HepG2 (cell line): ENCODE measurements around the gene SV2A. TPM values are rescaled to one million over a fixed set of nuclear protein-coding genes. Genes with fewer than 3 reads are reported as not detected.

ENCODE experiments used
- ARID3A ChIP-seq: IDR thresholded peaks from 2 replicates; pipeline ENCODE4 v1.6.1; 2012; ENCODE audit warnings: low read depth, low read length, improper control_type of control experiment
- ATF2 ChIP-seq: sonication (generic); formaldehyde crosslinking; IDR thresholded peaks from 2 replicates; pipeline ENCODE4 v1.4.0; 2020; ENCODE audit warnings: missing genetic modification reagents
- CHCHD3 ChIP-seq: sonication (generic); formaldehyde crosslinking; IDR thresholded peaks from 2 replicates; pipeline ENCODE4 v1.8.0; 2022; ENCODE audit warnings: mild to moderate bottlenecking, missing genetic modification reagents, moderate library complexity
- FOXP1 ChIP-seq, 2 experiments: fragments of 450-650 bp in 1 of 2; IDR thresholded peaks; 2 replicates each; pipeline ENCODE4 v1.6.1; 2017 to 2018; ENCODE audit warnings: antibody characterized with exemption in 1 of 2
- JUND ChIP-seq: sonication (generic); formaldehyde crosslinking; IDR thresholded peaks from 2 replicates; pipeline ENCODE4 v1.8.0; 2022; ENCODE audit warnings: mild to moderate bottlenecking, missing genetic modification reagents
- NCOA1 ChIP-seq: sonication (generic); formaldehyde crosslinking; IDR thresholded peaks from 2 replicates; pipeline ENCODE4 v1.9.0; 2021; ENCODE audit warnings: missing genetic modification reagents
- NFE2L1 ChIP-seq: sonication (generic); formaldehyde crosslinking; IDR thresholded peaks from 2 replicates; pipeline ENCODE4 v1.4.0; 2020; ENCODE audit warnings: missing genetic modification reagents, mild to moderate bottlenecking, borderline replicate concordance
- PLSCR1 ChIP-seq: sonication (generic); formaldehyde crosslinking; IDR thresholded peaks from 2 replicates; pipeline ENCODE4 v1.5.0; 2020; ENCODE audit warnings: missing genetic modification reagents, mild to moderate bottlenecking, borderline replicate concordance
- SP4 ChIP-seq: sonication (generic); formaldehyde crosslinking; IDR thresholded peaks from 2 replicates; pipeline ENCODE4 v1.8.1; 2023; ENCODE audit warnings: mild to moderate bottlenecking, missing genetic modification reagents
- TSC22D2 ChIP-seq: sonication (generic); formaldehyde crosslinking; IDR thresholded peaks from 2 replicates; pipeline ENCODE4 v1.5.1; 2020; ENCODE audit warnings: missing genetic modification reagents, mild to moderate bottlenecking, borderline replicate concordance
- XBP1 ChIP-seq: sonication (generic); formaldehyde crosslinking; IDR thresholded peaks from 2 replicates; pipeline ENCODE4 v1.5.0; 2020; ENCODE audit warnings: missing genetic modification reagents
- ZEB1 ChIP-seq: IDR thresholded peaks from 2 replicates; pipeline ENCODE4 v1.6.1; 2012; ENCODE audit warnings: mild to moderate bottlenecking, low read depth, inconsistent platforms; ENCODE audit not compliant: insufficient replicate concordance
- ZFP36L2 ChIP-seq: sonication (generic); formaldehyde crosslinking; IDR thresholded peaks from 2 replicates; pipeline ENCODE4 v1.4.0; 2020; ENCODE audit warnings: missing genetic modification reagents
- ZNF670 ChIP-seq: sonication (generic); formaldehyde crosslinking; IDR thresholded peaks from 2 replicates; pipeline ENCODE4 v1.8.0; 2022; ENCODE audit warnings: mild to moderate bottlenecking, missing genetic modification reagents, borderline replicate concordance
- ZNF687 ChIP-seq: sonication (generic); formaldehyde crosslinking; IDR thresholded peaks from 2 replicates; pipeline ENCODE4 v1.5.1; 2020; ENCODE audit warnings: mild to moderate bottlenecking, missing genetic modification reagents, moderate library complexity
- ZSCAN12 ChIP-seq: sonication (generic); formaldehyde crosslinking; IDR thresholded peaks from 2 replicates; pipeline ENCODE4 v1.9.0; 2021; ENCODE audit warnings: mild to moderate bottlenecking, missing genetic modification reagents
- polyA plus RNA-seq, 8 experiments: library from polyadenylated mRNA; depleted of rRNA in 3 of 8; stranded (reverse) in 7 of 8; unstranded in 1 of 8; fragments of >200 nt; fragmentation: Illumina TruSeq in 4 of 8; extraction: Trizol in 4 of 8; gene quantifications; 2 replicates each; pipeline versions ENCODE4 v1.2.1 to v1.2.3, GENCODE V29; 2011 to 2016; ENCODE audit warnings: low read depth in 4 of 8, missing spikeins in 1 of 8, mixed read lengths in 1 of 8; ENCODE audit not compliant: insufficient read depth in 1 of 8
- total RNA-seq, 5 experiments: library from RNA; depleted of rRNA; stranded (reverse); fragments of >200 nt; fragmentation: Illumina TruSeq; extraction: Trizol; gene quantifications; 2 replicates each; pipeline ENCODE4 v1.2.3, GENCODE V29; 2016; ENCODE audit warnings: low read depth in 1 of 5
- TF ChIP-seq, protein P1 (sequence below): IDR thresholded peaks from 2 replicates; pipeline ENCODE4 v1.6.1; 2018; ENCODE audit warnings: missing genetic modification reagents, mild to moderate bottlenecking, missing compliant biosample characterization

SV2A gene
- total and polyA plus RNA-seq, 2 of the 13 experiments (the other 11 are each of a cell fraction or from before 2014, with no cell fraction given), result 0.84 to 1.9 TPM

DNA sequence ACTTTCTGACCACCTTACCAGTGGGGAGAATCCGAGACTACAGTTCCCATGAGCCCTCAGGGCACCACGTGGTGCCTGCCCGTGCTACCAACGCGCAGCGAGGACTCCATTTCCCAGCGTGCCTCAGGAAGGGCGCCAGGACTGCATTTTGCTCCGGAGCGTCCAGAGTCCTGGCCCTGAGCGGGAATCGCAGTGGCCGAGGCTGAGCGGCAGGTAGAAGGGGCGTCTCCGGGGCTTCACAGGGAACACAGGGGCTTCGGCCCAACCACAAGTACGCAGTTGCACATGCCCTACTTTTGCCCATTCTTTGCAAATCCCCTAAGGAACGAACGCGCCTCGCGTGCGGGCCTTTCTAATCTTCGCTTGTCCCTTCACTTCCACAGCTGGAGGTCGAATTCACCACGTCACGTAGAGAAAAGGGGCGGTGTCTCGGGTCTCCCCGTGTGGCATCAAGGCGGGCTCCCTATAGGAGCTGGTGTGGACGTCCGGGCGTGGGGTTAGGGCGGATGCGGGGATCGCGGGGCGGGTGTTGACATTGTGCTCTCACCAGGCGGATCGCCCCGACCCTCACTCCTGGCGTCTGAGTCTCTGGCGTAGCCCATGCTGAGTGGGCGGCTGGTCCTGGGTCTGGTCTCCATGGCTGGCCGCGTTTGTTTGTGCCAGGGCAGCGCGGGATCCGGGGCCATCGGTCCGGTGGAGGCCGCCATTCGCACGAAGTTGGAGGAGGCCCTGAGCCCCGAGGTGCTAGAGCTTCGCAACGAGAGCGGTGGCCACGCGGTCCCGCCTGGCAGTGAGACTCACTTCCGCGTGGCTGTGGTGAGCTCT lies 18.0 kb downstream of the SV2A start, which contains the start of gene BOLA1 (continued):
- TF ChIP-seq ZNF687 (CRISPR knock-in tag) (peak; percentile 86), NFE2L1 (CRISPR knock-in tag) (no peak), ARID3A (no peak), ZEB1 (no peak), JUND (CRISPR knock-in tag) (0 out of 2 replicates have a peak, but pooled peaks have one; percentile 29), ATF2 (CRISPR knock-in tag) (peak; percentile 75), CHCHD3 (no peak), TSC22D2 (CRISPR knock-in tag) (no peak), SP4 (no peak), ZFP36L2 (CRISPR knock-in tag) (no peak), ZSCAN12 (CRISPR knock-in tag) (no peak), PLSCR1 (CRISPR knock-in tag) (no peak), ZNF670 (CRISPR knock-in tag) (peak; percentile 72; the same call in 1 of the 2 replicates), NCOA1 (CRISPR knock-in tag) (no peak), FOXP1 (IDR thresholded peaks at IDR 0.05) (no peak), FOXP1 (CRISPR knock-in tag; IDR thresholded peaks at IDR 0.05) (no peak), XBP1 (CRISPR knock-in tag) (no peak)
- TF ChIP-seq, protein P1, sequence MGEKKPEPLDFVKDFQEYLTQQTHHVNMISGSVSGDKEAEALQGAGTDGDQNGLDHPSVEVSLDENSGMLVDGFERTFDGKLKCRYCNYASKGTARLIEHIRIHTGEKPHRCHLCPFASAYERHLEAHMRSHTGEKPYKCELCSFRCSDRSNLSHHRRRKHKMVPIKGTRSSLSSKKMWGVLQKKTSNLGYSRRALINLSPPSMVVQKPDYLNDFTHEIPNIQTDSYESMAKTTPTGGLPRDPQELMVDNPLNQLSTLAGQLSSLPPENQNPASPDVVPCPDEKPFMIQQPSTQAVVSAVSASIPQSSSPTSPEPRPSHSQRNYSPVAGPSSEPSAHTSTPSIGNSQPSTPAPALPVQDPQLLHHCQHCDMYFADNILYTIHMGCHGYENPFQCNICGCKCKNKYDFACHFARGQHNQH (CRISPR knock-in tag), result 0 out of 2 replicates have a peak, but pooled peaks have one; percentile 45
